ENCODE results near the gene TTBK1.

GRCh38 chr6:43296780-43297497 is 53.7 kb downstream of the TTBK1 start:
- no peak for TF ChIP-seq POLR2A (IDR thresholded peaks at IDR 0.05)
- TF ChIP-seq POLR2AphosphoS5 (IDR thresholded peaks at IDR 0.05) = no peak
- TF ChIP-seq CTCF (IDR thresholded peaks at IDR 0.05 in 8 of 11, conservative IDR thresholded peaks at IDR 0.05 in 3 of 11) = no peak
